Measurements from ENCODE around the gene SLC6A12.

SLC6A12 gene

DNA sequence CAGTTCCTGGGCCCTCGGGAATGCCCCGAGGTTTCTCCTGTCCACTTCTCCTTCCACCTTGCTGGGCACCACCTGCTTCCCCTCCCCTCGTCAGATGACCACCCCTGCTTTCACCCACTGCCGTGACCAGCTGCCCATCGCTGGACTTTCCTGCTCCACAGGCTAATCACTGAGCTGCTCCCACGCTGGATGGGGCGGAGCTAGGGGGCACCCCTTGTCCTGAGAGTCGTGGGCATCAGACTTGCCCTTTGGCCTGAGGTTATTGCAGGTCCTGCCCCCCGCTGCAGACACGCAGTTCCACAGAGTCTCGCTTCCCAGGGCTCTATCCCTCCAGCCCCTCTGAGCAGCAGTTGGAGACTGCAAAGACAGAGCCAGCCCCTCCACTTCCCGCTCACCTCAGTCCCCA lies 427 bp downstream of the SLC6A12 start:
- no peak for DNase-seq

DNA sequence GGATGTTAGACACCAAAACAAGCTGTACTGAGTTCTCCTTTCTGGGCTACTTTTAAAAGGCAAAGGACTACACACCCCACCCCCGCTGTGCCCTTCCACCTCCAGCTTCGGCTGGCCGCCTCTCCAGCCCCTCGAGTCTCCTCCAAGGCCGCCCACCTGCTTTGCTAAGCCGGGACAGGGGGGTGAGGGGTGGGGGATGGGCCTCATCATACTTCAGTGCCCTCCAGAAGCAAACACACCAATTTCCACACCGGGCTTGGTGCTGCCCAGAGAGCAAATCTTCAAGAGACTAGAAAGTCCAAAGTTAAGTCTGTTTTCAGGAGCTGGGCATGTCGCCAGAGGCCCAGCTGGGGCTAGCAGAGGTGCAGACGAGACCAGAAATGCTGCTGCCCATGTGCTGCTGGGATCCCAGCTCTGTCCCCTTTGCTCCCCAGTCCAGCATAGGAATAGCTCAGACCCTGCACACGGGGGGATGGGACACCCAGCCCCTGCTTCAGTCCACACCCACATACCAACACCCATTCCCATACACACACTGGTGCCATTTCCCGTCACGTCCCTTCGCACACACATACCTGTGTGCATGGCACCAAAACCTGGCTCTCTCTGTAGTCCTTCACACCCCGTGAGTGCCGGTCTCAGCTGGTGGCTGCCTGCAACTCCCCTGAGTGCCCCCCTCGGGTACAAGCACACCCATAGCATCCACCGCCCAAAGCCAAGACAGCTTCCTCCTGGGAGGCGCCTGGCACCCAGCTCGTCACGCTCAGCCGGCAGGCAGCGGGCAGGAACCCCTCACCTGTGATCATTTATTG lies 1.0 kb downstream of the SLC6A12 start:
- peak; percentile 19 for DNase-seq

DNA sequence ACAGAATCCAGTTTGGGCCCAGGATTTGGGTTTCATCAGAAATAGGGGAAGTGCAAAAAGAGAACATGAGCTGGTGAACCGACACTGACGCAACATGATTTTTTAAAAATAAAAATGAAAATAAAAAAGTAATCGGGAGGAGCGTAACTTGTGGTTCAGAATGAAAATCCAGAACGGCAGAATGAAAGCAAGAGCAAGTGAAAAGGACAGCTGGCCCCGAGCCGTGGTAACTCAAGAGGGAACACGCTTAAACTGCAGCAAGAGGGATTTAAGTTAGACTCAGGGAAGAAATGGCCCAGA lies 1.6 kb downstream of the SLC6A12 start:
- DNase-seq = no peak

DNA sequence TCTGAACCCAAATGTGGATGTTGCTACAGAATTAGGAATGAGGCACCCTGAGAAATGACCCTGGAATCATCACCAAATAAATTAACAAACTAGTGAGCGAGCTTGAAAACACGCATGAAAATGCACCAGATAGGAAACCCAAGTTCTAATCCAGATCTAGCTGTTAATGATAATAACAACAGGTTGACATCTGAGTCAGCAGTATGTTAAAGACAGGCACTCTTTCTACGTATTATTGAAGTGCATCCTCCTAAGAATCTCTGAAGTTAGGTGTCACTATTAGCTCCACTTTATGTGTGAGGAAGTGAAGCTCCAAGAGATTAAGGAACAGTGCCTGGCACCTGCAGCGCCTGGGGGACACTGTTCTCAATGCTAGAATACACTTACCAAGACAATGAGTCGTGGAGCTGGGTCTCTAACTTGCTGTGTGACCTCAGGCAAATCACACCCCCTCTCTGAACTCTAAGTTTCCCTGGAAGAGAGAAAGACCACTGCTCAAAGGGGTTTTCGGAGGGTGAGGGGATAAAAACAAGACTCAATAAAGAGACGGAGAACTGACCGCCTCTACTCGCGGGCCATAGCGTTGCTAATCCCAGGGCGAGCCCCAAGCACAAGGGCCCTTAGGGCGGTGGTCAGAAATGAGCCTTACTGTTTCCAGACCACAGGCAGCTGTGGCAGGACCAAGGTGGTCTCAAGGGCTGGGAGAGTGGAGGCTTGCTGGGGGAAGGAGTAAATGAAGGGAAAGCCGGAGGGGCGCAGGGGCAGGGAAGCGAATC lies 2.1 kb downstream of the SLC6A12 start:
- no peak for DNase-seq

DNA sequence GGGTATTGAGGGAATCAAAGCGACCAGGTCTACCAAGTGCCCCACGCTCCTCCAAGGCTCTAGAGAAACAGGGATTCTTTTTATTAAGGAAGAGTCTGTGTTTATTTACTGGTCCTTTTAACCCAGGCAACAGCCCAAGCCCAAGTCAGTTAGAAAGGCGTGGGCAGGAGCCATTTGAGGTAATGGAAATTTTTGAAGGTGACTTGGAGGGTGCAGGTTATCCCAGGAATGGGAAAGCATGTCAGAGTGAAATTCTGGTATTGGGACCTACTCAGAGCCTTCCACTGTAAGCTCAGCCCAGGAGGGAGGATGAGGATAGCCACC lies 2.9 kb downstream of the SLC6A12 start:
- DNase-seq = no peak

DNA sequence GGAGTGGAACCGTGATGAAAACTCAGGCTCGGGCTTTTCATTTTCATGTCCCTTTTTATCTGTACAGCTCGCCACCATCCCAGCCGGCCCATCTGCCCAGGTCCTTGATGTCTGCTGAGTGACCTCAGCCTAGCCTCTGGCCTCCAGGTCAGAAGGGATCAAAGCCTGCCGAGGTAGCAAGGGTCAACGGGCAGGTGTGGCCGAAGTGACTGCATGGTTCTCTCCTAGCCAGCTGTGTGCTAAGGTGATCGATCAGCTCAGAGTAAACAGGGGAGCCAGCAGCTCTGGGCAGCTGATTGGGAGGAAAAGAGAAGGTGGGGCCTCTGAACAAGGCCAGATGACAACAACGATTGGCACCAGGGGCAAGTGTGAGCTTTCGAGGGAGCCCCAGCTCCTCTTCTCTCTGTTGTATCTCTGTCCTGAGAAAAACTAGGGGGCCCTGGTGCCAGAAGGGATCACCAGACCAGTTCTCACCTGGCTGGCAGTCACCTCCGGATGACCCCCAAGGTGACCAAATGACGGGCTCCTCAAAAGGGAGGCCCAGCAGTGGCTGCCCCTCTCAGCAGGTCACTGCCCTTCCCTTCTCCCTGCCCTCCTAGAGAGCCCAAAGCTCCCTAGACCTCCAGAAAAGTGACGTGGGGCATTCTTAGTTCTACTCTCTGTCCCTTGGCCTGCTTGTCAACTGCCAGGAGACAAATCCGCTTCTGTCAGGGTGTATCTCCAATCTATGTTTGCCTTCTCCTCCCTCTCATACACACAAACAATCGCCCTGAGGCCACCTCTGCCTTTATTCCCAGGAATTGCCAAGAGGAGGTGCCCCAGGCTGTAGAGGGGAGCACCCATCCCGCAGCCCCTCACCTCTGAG lies 3.4 kb downstream of the SLC6A12 start:
- no peak for DNase-seq

DNA sequence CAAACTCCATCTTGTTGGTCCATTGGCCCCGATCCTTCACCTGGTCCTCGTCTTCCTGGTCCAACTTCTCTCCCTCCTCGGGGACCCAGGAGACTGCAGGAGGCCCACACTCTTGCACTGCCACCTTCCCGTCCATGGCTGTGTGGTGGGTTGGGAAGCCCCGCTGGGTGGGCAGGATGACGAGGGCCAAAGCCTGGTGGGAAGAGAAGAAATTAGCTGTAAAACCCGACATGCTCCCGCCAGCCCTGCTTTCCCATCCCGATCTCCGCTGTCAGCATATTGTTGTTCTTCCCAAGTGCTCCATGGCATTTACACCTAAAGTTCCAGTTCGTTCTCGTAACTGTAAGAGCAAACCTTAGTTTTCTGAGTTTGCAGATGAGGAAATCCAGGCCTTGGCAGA lies 4.1 kb downstream of the SLC6A12 start:
- DNase-seq = no peak

DNA sequence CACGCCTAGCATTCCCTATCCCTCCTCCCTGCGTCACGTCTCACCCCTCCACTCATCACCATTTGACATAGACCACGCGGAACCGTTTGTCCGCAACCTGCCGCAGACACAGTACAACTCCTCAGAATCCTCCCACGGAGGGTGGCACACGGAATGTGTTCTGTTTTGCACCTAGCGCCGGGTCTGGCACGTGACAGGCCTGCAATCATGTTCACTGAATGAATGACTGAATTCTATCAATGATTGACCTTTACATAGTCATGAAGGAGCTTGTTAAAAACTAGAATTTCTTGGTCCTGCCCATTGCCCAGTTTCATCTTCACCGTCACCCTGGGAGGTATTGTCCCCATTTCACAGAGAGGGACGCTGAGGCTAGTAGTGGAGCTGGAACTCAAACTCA lies 4.7 kb downstream of the SLC6A12 start:
- DNase-seq = no peak

DNA sequence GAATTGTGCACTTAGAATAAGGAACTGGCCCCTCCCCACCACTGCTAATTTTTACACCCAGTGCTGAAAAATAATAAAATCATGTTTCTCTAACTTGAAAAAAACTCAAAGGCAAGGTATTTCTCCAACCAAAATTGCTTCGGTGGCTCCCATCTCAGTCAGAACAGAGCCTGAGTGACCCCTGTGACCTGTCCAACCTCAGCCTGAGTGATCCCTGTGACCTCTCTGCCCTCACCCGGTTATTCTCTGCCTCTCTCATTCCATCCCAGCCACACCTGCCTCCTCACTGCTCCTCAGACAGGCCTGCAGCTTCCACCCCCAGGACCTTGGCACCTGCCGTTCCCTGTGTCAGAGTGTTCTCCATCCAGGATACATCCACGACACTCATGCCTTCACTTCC lies 5.1 kb downstream of the SLC6A12 start:
- no peak for DNase-seq

DNA sequence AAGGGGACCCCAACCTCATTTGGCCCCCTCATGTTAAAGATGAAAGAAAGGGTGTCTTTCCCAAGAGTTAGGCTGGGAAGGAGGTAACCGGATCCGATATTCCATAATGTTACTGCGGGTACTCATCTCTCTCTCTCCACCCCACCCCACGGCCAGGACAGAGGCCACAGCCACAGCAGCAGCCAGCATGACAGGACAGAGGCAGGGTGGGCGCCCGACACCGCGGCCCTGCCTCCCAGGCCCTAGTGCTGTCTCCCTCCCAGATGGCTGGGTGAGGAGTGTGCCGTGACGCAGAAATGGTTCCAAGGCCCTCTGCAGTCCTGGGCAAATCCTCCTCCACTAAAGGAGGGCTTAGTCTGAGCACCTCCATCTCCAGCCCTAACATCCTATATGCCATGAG lies 6.2 kb downstream of the SLC6A12 start:
- DNase-seq = no peak

DNA sequence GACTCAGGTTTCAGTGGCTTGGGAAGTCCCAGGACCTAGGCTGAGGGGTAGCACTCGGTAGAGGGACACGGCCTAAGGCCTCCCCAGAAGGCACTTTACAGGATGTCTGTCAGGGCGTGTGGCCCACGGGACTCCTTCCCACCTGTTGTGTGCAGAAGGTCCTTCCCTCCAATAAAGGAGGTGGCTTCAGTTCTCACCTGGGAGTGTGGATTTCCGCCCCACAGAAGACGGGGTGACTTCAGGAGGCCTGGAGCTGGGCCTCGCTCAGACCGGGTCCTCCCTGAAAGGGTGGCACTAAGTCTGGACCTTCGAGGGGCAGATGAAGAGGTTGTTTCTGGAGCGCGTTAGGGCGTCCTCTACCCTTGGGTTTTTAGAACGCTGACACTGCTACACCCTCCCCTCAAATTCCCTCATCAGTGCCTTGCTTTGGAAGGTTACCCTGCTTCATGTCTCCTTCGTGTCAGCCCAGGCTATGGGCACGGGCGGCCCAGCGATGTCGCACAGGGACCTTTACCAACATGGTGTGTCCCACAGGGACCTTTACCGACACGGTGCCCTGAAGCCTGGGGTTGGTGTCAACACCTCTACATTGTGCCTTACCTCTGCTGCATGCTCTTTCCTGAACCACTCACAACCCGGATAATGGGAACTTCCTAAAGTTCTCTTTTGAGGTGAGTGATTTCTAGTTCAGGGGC lies 7.1 kb downstream of the SLC6A12 start:
- DNase-seq = no peak

DNA sequence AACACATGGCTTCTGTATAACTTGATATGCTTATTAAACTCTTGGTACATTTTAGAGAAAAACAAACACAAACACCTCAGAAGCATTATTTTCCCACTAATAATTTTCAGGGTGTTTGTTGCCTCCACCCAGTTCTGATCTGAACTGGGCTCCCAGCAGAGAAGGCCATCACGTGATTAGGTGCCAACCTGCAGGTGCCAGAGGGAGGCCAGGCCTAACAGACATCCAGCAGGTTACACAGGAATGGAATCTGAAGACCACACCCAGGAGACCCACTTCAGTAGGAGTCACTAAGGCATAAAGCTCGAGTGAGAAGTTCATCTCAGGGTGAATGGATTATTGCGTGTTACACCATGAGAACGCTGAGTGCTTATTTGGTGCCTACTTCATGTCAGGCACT lies 8.9 kb downstream of the SLC6A12 start:
- DNase-seq = no peak

DNA sequence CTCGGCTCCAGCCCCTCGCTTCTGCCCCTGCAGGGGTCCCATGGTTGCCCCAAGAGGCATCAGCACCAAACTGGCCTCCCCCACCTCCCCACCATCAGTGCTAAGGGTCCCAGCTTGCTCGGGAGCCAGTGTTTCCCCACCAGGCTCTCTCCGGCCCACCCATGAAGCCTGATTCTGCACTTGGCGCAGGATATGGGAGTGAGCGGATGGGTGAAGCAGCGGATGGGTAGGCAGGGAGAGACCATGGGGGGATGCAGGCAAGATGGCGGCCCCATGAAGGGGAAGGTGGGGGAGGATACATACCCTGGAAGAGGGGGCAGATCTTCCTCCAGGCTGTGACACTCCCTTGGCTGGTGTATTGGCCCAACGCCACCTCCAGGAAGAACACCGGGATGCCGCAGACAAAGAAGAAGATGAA lies 9.7 kb downstream of the SLC6A12 start:
- no peak for DNase-seq

DNA sequence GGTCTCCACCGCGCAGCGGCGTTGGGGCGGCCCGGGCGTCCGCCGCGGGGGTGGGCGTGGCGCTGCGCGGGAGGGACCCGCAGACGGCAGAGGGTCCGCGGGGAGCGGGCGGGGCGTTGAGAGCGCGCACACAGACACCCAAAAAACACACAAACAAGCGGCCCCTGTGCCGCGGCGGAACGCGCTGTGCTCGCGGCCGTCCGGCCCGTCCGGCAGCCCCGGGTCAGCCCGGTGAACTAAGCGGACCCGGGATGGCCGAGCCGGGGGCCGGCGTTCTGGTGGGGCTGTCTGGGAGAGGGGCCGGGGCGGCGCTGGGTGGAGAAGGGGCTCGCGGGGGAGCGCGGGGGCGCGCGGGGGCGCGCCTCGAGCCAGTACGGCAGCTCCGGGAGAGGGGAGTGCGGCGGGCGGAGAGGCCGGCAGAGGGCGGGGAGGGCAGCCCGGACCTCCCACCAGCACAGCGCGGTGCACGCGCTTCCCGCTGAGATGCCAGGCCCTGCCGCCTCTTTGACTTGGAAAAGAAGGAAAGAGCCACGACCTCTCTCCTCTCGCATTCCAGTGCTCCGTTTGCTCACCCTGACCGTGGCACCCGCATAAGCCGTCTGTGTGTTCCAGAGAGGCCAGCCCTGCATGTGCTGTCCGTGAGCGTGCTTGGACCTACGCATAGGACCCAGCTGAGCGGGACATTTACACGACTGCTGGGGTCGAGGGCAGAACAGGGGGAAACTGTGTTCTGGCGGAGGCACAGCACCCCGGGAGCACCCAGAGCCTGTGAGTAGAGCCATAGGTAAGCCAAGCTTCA lies 10.3 kb downstream of the SLC6A12 start:
- peak; percentile 17 for DNase-seq

DNA sequence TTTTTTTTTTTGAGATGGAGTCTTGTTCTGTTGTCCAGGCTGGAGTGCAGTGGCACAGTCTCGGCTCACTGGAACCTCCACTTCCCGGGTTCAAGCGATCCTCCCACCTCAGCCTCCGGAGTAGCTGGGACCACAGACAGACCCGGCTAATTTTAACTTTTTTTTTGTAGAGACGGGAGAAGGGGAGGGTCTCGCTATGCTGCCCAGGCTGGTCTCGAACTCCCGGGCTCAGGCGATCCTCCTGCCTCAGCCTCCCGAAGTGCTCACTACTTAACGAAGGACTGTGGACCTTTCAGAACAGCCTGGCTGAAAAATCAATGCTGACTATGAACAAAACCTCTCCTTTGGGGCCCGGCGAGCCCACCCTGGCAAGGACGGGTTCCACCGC lies 10.9 kb downstream of the SLC6A12 start:
- no peak for DNase-seq

DNA sequence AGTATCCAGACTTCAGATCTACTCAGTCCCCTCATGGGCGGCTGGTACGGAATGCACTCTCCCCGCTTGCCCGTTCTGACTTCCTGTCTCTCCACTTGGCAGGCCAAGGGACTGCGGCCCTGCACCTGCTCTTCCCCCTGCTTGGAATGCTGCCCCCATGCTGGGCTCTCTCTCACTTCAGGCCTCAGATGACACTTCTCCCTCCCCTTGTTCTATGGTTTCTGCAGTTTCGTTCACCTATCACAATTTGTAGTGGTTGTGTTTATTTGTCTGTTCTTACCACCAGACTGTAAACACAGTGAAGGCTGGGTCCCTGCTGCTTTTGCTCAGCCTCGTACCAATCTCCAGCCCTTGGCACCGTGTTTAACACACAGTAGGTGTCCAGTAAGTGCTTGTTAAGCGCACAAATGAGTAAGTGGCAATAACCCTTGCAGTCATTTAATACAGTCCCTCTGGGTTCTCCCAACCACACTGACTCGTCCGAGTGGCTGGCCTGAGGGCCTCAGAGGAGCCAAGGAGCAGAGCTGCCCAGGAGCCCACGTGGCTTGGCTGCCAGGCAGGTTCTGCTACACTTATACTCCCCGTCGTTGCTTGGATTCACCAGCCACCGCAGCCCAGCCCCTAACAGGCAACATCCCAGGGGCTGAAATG lies 11.8 kb downstream of the SLC6A12 start:
- peak; percentile 97 for DNase-seq

DNA sequence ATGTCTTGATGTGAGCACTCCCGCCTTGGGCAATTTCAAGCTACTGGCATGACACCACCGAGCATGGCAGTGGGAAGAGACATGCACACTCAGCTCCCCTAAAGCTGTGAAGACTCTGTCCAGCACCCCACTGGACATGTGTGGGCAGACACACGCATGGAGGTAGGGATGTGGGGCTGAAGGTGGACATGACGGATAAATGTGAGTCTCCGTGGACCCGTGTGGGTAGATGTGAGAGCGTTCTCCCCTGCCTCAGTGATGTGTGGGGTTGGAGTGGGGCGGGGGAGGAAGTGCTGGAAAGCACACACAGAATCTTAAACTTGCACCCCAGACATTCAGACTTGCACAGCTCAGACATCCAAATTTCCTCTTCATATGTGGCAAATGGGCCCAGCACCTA lies 12.6 kb downstream of the SLC6A12 start:
- no peak for DNase-seq

DNA sequence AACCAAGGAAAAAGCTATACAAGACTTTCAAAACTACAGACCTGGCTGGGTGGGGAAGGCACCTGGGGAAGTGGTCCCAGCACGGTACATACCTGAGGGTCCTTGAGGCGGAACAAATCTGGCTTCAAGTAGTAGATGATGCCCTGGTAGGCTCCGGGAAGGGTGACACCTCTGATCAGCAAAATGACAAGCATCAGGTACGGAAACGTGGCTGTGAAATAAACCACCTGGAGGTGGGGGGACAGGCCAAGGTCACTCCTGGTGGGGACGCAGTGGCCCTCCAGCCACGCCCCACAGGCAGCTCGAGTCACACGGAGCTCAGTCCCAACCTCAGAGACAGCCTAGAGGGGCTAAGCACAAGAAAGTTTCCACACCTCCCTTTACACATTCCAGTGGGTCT lies 15.3 kb downstream of the SLC6A12 start:
- DNase-seq = no peak

DNA sequence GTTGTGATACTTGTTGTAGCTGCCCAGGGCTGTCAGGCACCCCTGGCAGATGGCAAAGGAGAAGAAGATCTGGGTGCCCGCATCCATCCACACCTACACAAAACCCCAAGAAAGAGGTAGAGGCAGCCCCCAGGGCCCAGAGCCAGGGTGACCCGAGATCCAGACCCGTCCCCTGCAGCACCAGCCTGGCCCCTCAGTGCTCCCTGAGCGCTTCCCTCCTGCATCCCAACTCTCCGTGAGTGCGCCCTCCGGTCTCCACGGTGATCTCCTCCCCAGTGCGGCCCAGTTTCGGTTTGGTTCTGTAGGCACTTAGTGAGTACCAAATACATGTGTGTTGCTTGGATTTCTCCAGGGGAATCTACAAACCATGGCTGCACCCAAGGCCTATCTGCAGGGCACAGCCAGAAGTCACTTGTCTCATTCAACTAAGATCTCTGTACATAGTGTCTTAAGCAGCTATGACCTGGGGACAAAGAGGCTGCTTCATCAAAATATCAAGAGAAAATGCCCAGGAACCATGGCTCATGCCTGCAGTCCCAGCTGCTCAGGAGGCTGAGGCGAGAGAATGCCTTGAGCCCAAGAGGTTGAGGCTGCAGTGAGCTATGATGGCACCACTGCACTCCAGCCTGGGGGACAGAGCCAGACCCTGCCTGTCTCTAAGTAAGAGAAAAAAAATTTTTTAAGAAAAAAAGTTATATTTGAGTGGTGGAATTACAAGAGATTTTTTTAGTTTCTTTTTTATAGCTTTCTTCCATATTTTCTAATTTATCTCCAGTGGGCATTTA lies 15.9 kb downstream of the SLC6A12 start:
- no peak for DNase-seq

DNA sequence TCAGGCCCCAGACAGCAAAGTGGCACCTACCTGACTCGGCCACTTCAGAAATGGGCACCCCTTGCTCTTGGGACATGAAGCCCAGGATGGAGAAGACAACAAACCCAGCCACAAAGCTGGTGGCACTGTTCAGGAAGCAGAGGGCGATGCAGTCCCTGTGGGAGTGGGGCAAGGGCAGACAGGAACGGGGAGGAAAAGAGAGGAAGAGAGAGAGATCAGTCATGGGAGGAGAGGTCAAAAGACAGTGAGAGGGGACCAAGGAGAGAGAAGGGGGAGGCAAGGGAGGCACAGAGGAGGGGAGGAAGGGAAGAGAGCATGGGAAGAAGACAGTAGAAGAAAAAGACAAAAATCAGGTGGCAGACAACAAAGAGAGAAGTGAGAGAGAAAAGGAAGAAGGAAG lies 16.6 kb downstream of the SLC6A12 start:
- DNase-seq = no peak

DNA sequence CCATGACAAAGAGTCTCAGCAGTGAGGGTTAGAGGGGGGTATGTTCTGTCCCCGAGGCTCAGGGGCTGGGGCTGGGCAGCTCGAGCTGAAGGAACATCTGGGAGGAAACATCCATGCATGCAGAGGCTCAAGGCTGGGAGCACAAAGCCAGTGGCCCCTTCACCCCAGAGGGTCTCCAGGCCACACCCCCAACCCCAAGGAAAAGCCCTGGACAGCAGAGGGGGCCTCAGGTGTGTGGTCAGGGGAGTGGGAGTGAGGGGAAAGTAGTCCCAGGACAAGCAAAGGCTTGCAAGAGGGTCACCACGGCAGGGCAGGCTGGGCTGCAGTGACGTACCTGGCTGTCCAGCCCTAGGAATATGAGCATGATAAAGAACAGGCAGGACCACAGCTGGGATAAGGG lies 17.5 kb downstream of the SLC6A12 start:
- no peak for DNase-seq
